Colon (tissue), 2 donors: Measurements from ENCODE around the gene SESN1.
A peak's percentile ranks its signal among the peaks of the same experiment; 100 is the strongest.

Experiments used
- FAIRE-seq: peaks from 2 replicates; lab custom pipeline; 2012; peaks lifted over from hg19 to GRCh38; lab: Jason Lieb, UNC
- donor health status: control.
- donor health status: control.

Gene SESN1

GRCh38 chr6:109060571-109060970 lies 34.1 kb downstream of the SESN1 start:
- no peak for FAIRE-seq

GRCh38 chr6:109059571-109060021 lies 35.0 kb downstream of the SESN1 start:
- peak; percentile 14 for FAIRE-seq

DNA sequence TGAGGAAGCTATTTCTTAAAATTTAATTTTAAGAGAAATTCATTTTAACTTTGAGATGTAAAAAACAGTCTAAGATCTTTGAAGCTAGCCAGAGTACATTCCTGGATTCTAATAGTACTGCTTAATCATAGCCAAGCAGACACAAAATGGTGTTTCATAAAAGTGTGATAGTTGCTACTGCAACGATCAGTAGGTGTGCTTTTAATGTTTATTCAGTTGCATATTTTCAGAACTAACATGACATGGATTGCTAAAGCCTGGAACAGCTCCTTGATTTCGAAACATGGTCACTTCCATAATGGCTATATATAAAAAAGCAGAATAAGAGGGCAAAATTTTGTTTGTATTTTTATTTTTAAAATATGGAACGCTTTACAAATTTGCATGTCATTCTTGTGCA lies 35.5 kb downstream of the SESN1 start:
- FAIRE-seq, result no peak

DNA sequence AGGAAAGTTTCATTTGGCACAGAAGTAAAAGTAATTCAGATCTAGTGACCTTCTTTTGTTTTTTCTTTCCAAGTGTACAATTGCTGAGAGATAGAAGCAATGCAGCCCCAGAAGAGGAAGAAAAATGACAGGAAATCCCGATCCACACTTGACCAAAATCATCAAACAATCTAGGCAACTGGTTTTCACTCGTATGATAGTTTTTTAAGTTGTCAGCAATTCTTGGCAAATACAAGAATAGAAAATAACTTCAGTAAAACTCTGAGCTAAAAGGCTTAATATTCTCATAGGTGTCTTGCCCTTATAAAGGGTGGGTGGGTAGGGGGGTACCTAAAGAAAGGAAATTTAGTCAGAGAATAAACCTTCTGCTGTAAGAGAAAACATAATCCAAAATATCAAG lies 36.0 kb downstream of the SESN1 start:
- no peak for FAIRE-seq

- no peak for FAIRE-seq
Observed at GRCh38 chr6:109056661-109057060, 38.0 kb downstream of the SESN1 start.

DNA sequence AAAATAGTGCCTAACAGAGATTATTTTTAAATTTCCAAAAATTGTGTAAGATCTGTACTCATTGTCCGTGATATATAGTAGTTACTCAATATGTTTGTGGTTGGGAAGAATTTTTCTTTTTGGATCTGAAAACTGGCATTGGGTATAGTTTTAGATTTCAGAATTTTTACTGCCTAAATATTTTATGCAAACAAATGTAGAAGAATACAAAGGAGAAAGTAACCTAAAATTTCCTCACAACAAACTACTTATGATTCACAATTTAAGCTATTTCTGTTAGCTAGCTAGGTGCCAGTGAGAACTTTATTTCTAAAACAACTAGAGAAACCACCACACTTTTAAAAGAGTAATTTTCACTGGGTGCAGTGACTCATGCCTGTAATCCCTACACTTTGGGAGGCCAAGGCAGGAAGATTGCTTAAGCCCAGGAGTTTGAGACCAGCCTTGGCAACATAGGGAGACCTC lies 38.8 kb downstream of the SESN1 start:
- no peak for FAIRE-seq

DNA sequence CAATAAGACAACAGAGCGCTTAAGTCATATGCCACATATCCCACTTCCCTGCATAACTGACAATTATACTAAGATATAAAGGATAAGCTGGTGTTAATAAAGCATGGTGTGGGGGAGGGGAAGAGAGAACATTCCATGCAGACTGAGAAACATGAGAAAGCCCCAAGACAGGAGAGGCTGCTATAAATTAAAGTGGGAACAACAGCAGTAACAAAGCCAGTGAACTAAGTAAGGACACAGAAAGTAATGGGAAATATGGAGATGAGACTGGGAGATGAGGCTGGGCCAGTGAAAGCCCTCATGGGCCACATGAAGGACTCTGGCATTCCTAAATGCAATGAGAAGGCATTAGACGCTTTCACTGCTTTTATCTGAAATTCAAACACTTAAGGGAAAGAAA lies 41.3 kb downstream of the SESN1 start:
- no peak for FAIRE-seq

DNA sequence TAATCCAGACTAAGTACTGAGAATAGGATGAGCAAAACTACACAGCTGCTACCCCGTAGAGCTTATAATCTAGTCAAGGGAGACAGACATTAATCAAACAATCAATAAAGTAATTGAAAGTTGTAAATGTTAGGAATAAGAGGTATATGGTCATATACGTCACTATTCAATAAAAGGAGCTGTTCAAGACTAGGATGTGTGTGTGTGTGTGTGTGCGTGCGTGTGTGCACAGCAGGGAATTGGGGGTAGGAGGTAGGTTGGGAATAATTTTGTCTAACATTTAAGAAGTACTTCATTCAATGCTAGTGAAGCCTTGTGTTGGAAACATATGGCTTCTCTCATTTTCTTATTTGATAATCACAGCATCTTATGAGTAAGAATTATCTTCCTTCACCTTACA lies 41.8 kb downstream of the SESN1 start:
- no peak for FAIRE-seq

- FAIRE-seq, result peak; percentile 31
Observed at GRCh38 chr6:109052018-109052651, 42.5 kb downstream of the SESN1 start.

DNA sequence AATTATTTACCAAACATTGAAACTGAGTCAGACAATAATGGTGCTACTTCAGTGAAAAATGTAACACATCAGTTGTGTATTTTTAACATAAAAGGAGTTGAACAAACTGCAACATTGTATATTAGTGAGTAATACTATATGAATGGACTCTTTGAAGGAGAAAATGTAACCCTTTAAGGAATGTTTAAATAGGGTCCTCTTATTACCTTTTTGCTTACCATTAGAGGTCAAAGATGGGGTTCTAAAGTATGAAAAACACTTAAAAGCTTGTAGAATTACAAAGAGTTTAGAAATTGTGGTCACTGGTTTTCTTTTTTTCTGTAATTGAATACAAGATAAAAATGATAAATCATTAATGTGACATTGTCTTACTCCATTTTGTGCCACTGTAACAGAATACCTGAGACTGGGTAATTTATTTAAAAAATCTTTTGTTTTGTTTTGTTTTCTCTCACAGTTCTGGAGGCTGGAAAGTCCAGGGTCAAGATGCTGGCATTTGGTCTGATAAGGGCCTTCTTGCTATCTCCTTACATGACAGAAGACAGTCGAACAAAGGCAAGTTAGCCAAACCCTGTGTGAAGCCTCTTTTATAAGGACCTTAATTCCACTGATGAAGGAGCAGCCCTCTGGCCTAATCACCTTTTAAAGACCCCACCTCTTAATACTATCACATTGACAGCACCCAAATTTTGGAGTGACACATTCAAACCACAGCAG lies 43.2 kb downstream of the SESN1 start:
- peak; percentile 18 for FAIRE-seq

DNA sequence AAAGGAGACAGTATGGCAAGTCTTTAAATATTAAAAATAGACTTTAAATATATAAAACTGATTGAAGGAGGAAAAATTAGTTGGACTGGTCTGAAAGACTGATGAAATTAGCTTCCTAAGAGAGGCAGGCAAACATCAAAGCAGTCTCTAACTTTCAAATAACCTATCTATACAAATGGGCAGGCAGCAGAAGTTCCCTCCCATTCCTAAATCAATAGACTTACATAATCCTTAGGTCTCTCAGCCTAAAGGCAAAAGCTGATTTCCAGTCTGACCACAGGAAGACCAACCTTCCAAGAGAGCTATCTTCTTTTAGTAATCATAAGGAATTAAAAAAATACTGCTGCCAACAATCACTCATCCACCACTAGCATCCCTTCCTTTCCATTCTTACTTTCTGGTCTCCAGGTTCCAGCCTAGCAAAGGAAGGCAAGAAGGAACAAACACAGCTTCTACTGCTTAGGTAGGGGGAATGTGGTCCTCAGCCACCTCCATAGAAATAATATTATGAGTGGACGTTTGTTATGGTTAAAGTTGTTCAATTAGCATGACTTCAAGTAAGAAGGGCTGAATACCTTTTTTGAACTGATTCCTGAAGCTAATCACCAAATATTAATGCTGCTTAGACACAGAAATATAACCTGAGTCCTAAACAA lies 44.1 kb downstream of the SESN1 start:
- no peak for FAIRE-seq

DNA sequence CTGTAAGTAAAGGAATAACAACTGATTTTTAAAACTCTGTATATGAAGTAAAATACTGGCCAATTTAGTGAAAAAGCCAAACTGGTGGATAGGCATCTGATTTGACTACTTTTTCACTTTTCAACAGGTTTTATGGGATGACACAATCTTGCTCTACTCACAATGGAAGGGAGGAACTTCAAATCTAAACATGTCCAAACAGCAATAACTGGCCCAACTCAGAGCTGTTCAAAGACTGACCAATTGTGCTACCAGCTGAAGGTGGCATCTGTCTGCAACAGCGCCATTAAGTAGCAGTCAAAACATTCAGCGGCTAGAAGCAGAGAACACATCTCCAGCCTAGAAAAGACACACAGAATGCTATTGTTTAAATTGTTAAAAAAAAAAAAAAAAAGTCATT lies 44.6 kb downstream of the SESN1 start:
- FAIRE-seq, result no peak

- peak; percentile 28 for FAIRE-seq
Observed at GRCh38 chr6:109048670-109049415, 45.8 kb downstream of the SESN1 start.

DNA sequence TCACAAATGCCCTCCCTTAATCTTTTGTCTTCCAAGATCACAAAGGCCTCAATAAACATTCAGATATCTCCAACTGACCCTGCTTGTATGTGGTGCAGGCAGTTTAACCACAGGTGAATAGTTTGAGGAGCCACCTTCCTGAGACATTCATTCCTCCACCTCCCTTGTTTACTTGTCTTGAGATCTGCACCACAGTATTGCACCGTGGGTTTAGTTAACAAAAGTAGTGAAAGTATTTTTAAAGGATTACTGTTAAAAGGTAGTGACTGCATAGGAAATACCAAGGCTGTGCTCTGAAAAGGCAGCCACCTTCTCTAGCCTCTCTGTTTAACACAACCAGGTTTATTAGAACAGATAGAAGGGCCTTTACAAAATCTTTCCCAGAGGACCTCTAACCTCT lies 46.5 kb downstream of the SESN1 start:
- FAIRE-seq, result no peak

DNA sequence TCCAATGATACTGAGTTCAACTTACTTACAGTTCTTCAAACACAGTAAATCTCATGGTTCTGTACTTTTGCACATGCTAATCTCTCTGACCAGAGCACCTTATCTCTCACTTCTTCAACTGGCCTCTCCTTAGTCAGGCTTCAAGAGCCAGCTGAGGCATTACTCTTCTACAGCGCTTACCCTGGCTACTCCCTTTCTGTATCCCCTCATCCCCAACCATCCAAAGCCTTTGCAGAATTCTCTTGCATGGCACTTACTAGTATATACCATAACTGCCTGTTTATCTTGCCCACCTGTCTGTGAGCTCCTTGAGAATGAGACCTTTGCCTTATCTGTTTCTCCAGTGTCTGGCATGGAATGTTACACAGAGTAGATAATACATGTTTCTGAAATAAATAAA lies 49.2 kb downstream of the SESN1 start:
- FAIRE-seq, result no peak

DNA sequence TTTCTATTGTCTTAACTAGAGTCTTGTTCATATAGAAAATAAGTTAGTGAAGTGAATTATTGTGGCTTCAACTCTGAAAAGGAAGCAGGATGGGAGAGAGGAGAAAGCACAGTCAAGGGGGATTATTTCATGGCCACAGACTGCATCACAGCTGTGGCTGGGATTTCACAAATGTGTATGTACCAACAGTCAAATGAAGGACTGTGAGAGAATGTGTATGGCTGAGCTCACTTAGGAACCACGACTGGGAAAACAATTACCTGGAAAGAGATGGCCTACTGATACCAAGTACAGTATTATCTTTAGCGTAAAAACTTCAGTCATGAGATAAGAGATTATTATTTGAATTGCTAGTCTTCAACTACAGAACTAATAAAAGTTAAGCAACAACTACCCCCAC lies 54.9 kb downstream of the SESN1 start:
- no peak for FAIRE-seq

GRCh38 chr6:109038837-109039398 lies 55.7 kb downstream of the SESN1 start:
- no peak for FAIRE-seq

- FAIRE-seq, result no peak
Observed at GRCh38 chr6:109036574-109037294, 57.9 kb downstream of the SESN1 start.

DNA sequence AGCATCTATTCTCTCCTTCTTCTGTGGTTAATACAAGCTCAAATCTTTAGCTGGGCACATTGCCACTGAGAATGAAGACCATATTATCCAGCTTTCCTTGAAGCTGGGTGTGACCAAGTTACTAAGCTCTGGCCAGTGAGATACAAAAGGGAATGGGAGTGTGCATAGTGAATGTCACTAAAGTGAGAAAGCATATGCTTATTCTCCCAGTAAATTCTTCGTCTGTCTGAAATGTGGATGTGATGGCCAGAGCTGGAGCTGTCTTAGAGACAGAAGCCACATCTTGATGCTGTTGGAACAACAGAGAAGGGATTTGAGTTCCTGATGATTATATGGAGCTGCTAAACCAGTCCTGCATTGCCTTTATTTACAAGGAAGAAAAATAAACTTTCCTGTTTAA lies 60.1 kb downstream of the SESN1 start:
- FAIRE-seq, result no peak

DNA sequence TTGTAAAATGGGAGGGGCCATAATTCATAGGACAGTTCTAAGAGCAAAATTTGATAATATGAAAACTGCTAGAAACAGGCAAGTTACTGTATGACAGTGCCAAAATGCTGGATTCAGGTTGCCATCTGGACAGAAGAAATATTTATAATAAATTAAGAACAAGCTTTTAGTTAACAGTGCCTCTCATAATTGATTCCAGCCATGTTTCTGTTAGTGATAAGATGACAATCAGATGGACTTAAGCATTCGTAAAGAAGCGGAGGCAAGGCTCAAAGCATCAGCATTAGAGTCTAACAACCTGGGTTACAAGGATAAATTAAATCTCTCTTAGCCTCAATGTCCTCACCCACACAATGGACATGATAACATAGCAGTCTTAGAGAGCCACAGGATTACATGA lies 61.0 kb downstream of the SESN1 start:
- no peak for FAIRE-seq

DNA sequence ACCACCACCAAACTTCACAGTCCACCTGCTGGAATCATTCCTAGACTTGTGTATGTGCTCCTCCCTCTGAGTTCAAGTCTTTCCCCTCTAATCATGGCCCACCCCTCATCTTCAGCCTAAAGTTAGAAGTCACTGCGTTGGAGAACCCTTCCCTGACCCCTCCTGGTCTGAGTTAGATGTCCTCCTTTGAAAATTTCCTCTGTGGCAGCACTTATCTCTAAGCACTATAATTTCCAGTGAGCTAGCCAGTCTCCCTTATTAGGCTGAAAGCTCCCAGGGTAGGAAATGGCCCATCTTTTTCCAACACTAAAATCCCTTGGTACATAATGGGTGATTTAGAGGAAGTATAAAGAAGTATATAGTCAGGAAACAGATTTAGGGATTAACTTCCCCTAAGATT lies 63.2 kb downstream of the SESN1 start:
- no peak for FAIRE-seq

- FAIRE-seq, result no peak
Observed at GRCh38 chr6:109029313-109029712, 65.3 kb downstream of the SESN1 start.
